K562 (cell line): ENCODE measurements around the gene KRTAP10-6. TPM values are rescaled to one million over a fixed set of nuclear protein-coding genes. Genes with fewer than 3 reads are reported as not detected.

Experiments used
- BHLHE40 ChIP-seq: IDR thresholded peaks from 2 replicates; pipeline ENCODE4 v1.6.1; 2011; ENCODE audit warnings: low read length, improper control_type of control experiment
- CEBPB ChIP-seq: fragments of 450-650 bp; IDR thresholded peaks from 2 replicates; pipeline ENCODE4 v1.6.1; 2016; ENCODE audit warnings: missing genetic modification characterization, missing compliant biosample characterization
- CEBPG ChIP-seq, 3 experiments: fragments of 200-800 bp in 1 of 3; sonication (Bioruptor generic) in 1 of 3; sonication (generic) in 1 of 3; formaldehyde crosslinking in 1 of 3; IDR thresholded peaks in 2 of 3; conservative IDR thresholded peaks in 1 of 3; 2 replicates each; pipeline versions ENCODE4 v1.6.1 to v1.8.0; 2016 to 2022; ENCODE audit warnings: missing compliant biosample characterization in 2 of 3, missing genetic modification characterization in 2 of 3, mild to moderate bottlenecking in 1 of 3, missing genetic modification reagents in 1 of 3
- CREB1 ChIP-seq, 2 experiments: sonication (generic) in 1 of 2; formaldehyde crosslinking in 1 of 2; IDR thresholded peaks; 2 replicates each; pipeline versions ENCODE4 v1.6.1 to v1.8.0; 2012 to 2022; ENCODE audit warnings: inconsistent platforms in 1 of 2, mild to moderate bottlenecking in 1 of 2, missing genetic modification reagents in 1 of 2, moderate library complexity in 1 of 2
- CTBP1 ChIP-seq: fragments of 450-650 bp; IDR thresholded peaks from 2 replicates; pipeline ENCODE4 v1.6.1; 2016; ENCODE audit warnings: borderline replicate concordance
- GATA2 ChIP-seq: sonication (generic); formaldehyde crosslinking; IDR thresholded peaks from 2 replicates; pipeline ENCODE4 v1.4.0; 2020; ENCODE audit warnings: mild to moderate bottlenecking, missing genetic modification reagents
- HOXB6 ChIP-seq: fragments of 250-450 bp; sonication (Bioruptor Pico); IDR thresholded peaks from 2 replicates; pipeline ENCODE4 v1.5.1; 2022; ENCODE audit warnings: mild to moderate bottlenecking, borderline replicate concordance
- KLF16 ChIP-seq: IDR thresholded peaks from 2 replicates; pipeline ENCODE4 v1.6.1; 2016; ENCODE audit warnings: antibody characterized with exemption
- MAFG ChIP-seq: fragments of 450-650 bp; conservative IDR thresholded peaks from 2 replicates; pipeline ENCODE4 v1.6.1; 2016; ENCODE audit warnings: missing genetic modification characterization, missing compliant biosample characterization
- MEF2A ChIP-seq: IDR thresholded peaks from 2 replicates; pipeline ENCODE4 v1.6.1; 2011; ENCODE audit warnings: low read depth, mild to moderate bottlenecking, low read length, moderate library complexity; ENCODE audit not compliant: control insufficient read depth
- NCOA6 ChIP-seq: fragments of 450-650 bp; IDR thresholded peaks from 2 replicates; pipeline ENCODE4 v1.6.1; 2017; ENCODE audit warnings: mild to moderate bottlenecking
- NR4A1 ChIP-seq, 2 experiments: fragments of 250-450 bp in 1 of 2; fragments of 450-650 bp in 1 of 2; sonication (Bioruptor Pico) in 1 of 2; IDR thresholded peaks; 2 replicates each; pipeline versions ENCODE4 v1.4.0 to v1.6.1; 2016 to 2020; ENCODE audit warnings: mild to moderate bottlenecking in 2 of 2, missing compliant biosample characterization in 1 of 2, missing genetic modification characterization in 1 of 2, moderate library complexity in 1 of 2
- PHB ChIP-seq: fragments of 250-450 bp; sonication (Bioruptor Pico); IDR thresholded peaks from 2 replicates; pipeline ENCODE4 v1.5.0; 2021
- RFX1 ChIP-seq: fragments of 450-650 bp; IDR thresholded peaks from 2 replicates; pipeline ENCODE4 v1.6.1; 2016; ENCODE audit warnings: mild to moderate bottlenecking, moderate library complexity
- SAP30 ChIP-seq: fragments of 200-600 bp; sonication (generic); IDR thresholded peaks from 2 replicates; pipeline ENCODE4 v1.6.1; 2012; ENCODE audit warnings: borderline replicate concordance, low read depth, mild to moderate bottlenecking, moderate library complexity, low read length, control low read depth, inconsistent platforms; ENCODE audit not compliant: insufficient read depth, poor library complexity, severe bottlenecking
- TBL1XR1 ChIP-seq, 2 experiments: IDR thresholded peaks; 2 replicates each; pipeline ENCODE4 v1.6.1; 2012; ENCODE audit warnings: improper control_type of control experiment in 2 of 2, low read length in 2 of 2, mild to moderate bottlenecking in 1 of 2
- ZC3H8 ChIP-seq: fragments of 450-650 bp; IDR thresholded peaks from 2 replicates; pipeline ENCODE4 v1.6.1; 2017
- ZNF212 ChIP-seq: fragments of 450-650 bp; formaldehyde crosslinking; IDR thresholded peaks from 2 replicates; pipeline ENCODE4 v1.4.0; 2020; ENCODE audit warnings: mild to moderate bottlenecking
- ZNF561 ChIP-seq: fragments of 450-650 bp; formaldehyde crosslinking; conservative IDR thresholded peaks from 2 replicates; pipeline ENCODE4 v1.4.0; 2020; ENCODE audit warnings: mild to moderate bottlenecking, moderate library complexity
- ZNF584 ChIP-seq: fragments of 200-800 bp; sonication (Bioruptor generic); IDR thresholded peaks from 2 replicates; pipeline ENCODE4 v1.6.1; 2016; ENCODE audit warnings: low read depth, mild to moderate bottlenecking, missing genetic modification characterization, missing compliant biosample characterization
- ZNF77 ChIP-seq: fragments of 250-450 bp; sonication (Bioruptor Pico); IDR thresholded peaks from 2 replicates; pipeline ENCODE4 v1.5.0; 2020
- polyA plus RNA-seq, 8 experiments: library from polyadenylated mRNA; depleted of rRNA in 4 of 8; stranded (reverse) in 5 of 8; unstranded in 3 of 8; fragments of >200 nt; fragmentation: Nextera tagmentation in 2 of 8; fragmentation: Illumina TruSeq in 1 of 8; extraction: Ambion mirVana in 2 of 8; extraction: Trizol in 1 of 8; gene quantifications; 2 replicates each; pipeline versions ENCODE4 v1.2.1 to v1.2.3, GENCODE V29; 2011 to 2014; ENCODE audit warnings: inconsistent platforms in 1 of 8, missing spikeins in 1 of 8
- total RNA-seq, 7 experiments: library from RNA; depleted of rRNA in 6 of 7; stranded (reverse); fragments of >200 nt in 6 of 7; fragmentation: Illumina TruSeq in 2 of 7; extraction: Trizol in 2 of 7; gene quantifications; 2 replicates each; pipeline versions ENCODE4 v1.2.1 to v1.2.3, GENCODE V29; 2011 to 2021; ENCODE audit warnings: low replicate concordance in 1 of 7
- TF ChIP-seq, protein P1 (sequence below): fragments of 450-650 bp; IDR thresholded peaks from 2 replicates; pipeline ENCODE4 v1.6.1; 2016
- TF ChIP-seq, protein P2 (sequence below): fragments of 250-450 bp; sonication (Bioruptor Pico); IDR thresholded peaks from 2 replicates; pipeline ENCODE4 v1.5.0; 2020; ENCODE audit warnings: mild to moderate bottlenecking
- TF ChIP-seq, protein P3 (sequence below), 2 experiments: fragments of 450-650 bp in 1 of 2; sonication (generic) in 1 of 2; formaldehyde crosslinking in 1 of 2; IDR thresholded peaks in 1 of 2; conservative IDR thresholded peaks in 1 of 2; 2 replicates each; pipeline versions ENCODE4 v1.6.1 to v1.8.1; 2016 to 2023; ENCODE audit warnings: mild to moderate bottlenecking in 2 of 2, moderate library complexity in 2 of 2, inconsistent platforms in 1 of 2, missing genetic modification reagents in 1 of 2
- TF ChIP-seq, protein P4 (sequence below): sonication (generic); formaldehyde crosslinking; IDR thresholded peaks from 2 replicates; pipeline ENCODE4 v1.8.1; 2022; ENCODE audit warnings: missing genetic modification reagents

KRTAP10-6 gene
- total and polyA plus RNA-seq, 9 of the 15 experiments (the other 6 are each of a cell fraction or from before 2014, with no cell fraction given), result not detected

DNA sequence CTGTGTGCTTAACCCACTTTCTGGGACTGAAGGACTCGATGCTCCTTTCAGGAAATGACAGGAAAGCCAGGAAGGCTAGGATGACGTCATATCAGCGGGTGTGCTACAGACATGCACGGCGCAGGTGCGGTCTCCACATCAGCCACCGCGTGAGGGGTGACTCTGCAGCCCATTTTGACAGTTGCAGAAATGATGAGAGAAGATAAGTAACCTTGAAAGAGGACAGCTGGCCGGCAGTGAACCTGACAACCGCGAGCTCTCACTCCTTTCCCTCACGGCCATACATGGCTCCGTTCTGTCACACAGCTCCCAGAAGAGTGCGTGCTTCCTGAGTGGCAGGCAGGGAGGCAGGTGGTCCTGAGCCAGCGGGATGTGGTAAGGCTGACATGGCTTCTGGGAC is 10.2 kb downstream of the KRTAP10-6 start (continued):
- no peak for TF ChIP-seq TBL1XR1 (IDR thresholded peaks at IDR 0.05; ENCODE audit: low read length in 2 of 2)
- TF ChIP-seq, protein P1, sequence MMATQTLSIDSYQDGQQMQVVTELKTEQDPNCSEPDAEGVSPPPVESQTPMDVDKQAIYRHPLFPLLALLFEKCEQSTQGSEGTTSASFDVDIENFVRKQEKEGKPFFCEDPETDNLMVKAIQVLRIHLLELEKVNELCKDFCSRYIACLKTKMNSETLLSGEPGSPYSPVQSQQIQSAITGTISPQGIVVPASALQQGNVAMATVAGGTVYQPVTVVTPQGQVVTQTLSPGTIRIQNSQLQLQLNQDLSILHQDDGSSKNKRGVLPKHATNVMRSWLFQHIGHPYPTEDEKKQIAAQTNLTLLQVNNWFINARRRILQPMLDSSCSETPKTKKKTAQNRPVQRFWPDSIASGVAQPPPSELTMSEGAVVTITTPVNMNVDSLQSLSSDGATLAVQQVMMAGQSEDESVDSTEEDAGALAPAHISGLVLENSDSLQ, result peak; percentile 74
- TF ChIP-seq, protein P2, sequence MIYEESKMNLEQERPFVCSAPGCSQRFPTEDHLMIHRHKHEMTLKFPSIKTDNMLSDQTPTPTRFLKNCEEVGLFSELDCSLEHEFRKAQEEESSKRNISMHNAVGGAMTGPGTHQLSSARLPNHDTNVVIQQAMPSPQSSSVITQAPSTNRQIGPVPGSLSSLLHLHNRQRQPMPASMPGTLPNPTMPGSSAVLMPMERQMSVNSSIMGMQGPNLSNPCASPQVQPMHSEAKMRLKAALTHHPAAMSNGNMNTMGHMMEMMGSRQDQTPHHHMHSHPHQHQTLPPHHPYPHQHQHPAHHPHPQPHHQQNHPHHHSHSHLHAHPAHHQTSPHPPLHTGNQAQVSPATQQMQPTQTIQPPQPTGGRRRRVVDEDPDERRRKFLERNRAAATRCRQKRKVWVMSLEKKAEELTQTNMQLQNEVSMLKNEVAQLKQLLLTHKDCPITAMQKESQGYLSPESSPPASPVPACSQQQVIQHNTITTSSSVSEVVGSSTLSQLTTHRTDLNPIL (CRISPR knock-in tag), result no peak; the same call in 1 of the 2 replicates
- TF ChIP-seq SAP30, result peak; percentile 64
- no peak for TF ChIP-seq ZNF212 (CRISPR knock-in tag)
- peak; percentile 42; the same call in 1 of the 2 replicates for TF ChIP-seq CEBPB (tag)
- TF ChIP-seq CEBPG (CRISPR knock-in tag; IDR thresholded peaks at IDR 0.05), result no peak
- peak; percentile 30 to 51; a peak in 1 of 4 replicates for TF ChIP-seq CEBPG (tag; conservative IDR thresholded peaks at IDR 0.05 in 1 of 2, IDR thresholded peaks at IDR 0.05 in 1 of 2)
- TF ChIP-seq, protein P3, sequence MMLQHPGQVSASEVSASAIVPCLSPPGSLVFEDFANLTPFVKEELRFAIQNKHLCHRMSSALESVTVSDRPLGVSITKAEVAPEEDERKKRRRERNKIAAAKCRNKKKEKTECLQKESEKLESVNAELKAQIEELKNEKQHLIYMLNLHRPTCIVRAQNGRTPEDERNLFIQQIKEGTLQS (IDR thresholded peaks at IDR 0.05), result peak; percentile 98
- TF ChIP-seq, protein P3 (CRISPR knock-in tag; conservative IDR thresholded peaks at IDR 0.05), result no peak
- TF ChIP-seq ZNF77 (CRISPR knock-in tag), result no peak
- TF ChIP-seq RFX1, result no peak
- no peak for TF ChIP-seq ZNF561 (CRISPR knock-in tag)
- no peak for TF ChIP-seq ZC3H8
- peak; percentile 77; the same call in 1 of the 2 replicates for TF ChIP-seq CTBP1
- peak; percentile 78; the same call in 1 of the 2 replicates for TF ChIP-seq HOXB6 (CRISPR knock-in tag)
- TF ChIP-seq, protein P4, sequence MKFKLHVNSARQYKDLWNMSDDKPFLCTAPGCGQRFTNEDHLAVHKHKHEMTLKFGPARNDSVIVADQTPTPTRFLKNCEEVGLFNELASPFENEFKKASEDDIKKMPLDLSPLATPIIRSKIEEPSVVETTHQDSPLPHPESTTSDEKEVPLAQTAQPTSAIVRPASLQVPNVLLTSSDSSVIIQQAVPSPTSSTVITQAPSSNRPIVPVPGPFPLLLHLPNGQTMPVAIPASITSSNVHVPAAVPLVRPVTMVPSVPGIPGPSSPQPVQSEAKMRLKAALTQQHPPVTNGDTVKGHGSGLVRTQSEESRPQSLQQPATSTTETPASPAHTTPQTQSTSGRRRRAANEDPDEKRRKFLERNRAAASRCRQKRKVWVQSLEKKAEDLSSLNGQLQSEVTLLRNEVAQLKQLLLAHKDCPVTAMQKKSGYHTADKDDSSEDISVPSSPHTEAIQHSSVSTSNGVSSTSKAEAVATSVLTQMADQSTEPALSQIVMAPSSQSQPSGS (CRISPR knock-in tag), result peak; percentile 81; the same call in 1 of the 2 replicates
- peak; percentile 46 for TF ChIP-seq GATA2 (CRISPR knock-in tag)
- TF ChIP-seq PHB (CRISPR knock-in tag), result no peak
- peak; percentile 75 for TF ChIP-seq BHLHE40
- TF ChIP-seq MEF2A, result no peak
- TF ChIP-seq MAFG (tag), result peak; percentile 59
- TF ChIP-seq CREB1 (IDR thresholded peaks at IDR 0.05), result no peak
- peak; percentile 71 for TF ChIP-seq CREB1 (CRISPR knock-in tag; IDR thresholded peaks at IDR 0.05)
- no peak for TF ChIP-seq NCOA6
- peak; percentile 87 for TF ChIP-seq ZNF584 (CRISPR knock-in tag)
- no peak for TF ChIP-seq NR4A1 (CRISPR knock-in tag; IDR thresholded peaks at IDR 0.05)
- peak; percentile 82 for TF ChIP-seq NR4A1 (tag; IDR thresholded peaks at IDR 0.05)
- TF ChIP-seq KLF16, result no peak
